Activated CD8-positive, alpha-beta T cell treated with anti-CD3 and anti-CD28 coated beads for 36 hours (primary cell): Measurements from ENCODE around the gene B3GNT4. TPM values are rescaled to one million over a fixed set of nuclear protein-coding genes. Genes with fewer than 3 reads are reported as not detected.

ENCODE experiments used
- ATAC-seq: fragments of 200-7000 bp; cut with Tn5 transposase; one replicate; pipeline ENCODE4 v1.10.0; 2021; ENCODE audit warnings: mild to moderate bottlenecking, moderate library complexity
- CTCF ChIA-PET: fragments of 350-600 bp; sonication (Branson Sonifier 250); formaldehyde crosslinking; loops from one replicate; lab custom pipeline; 2021; ENCODE audit warnings: antibody characterized with exemption; lab: Charles Lee
- POLR2A ChIA-PET: fragments of 350-600 bp; sonication (Branson Sonifier 250); formaldehyde crosslinking; loops from one replicate; lab custom pipeline; 2021; ENCODE audit warnings: antibody characterized with exemption; lab: Charles Lee
- DNase-seq: peaks from one replicate; pipeline ENCODE4 v3.0.0-alpha.2; 2020
- H3K27ac Mint-ChIP-seq: one replicate; pipeline ENCODE4 v1.8.0; 2021; ENCODE audit warnings: mild to moderate bottlenecking, mixed read lengths
- H3K27me3 Mint-ChIP-seq: one replicate; pipeline ENCODE4 v1.8.0; 2021; ENCODE audit warnings: mixed read lengths
- H3K36me3 Mint-ChIP-seq: one replicate; pipeline ENCODE4 v1.8.0; 2021; ENCODE audit warnings: low read depth, mixed read lengths
- H3K4me1 Mint-ChIP-seq: one replicate; pipeline ENCODE4 v1.8.0; 2021; ENCODE audit warnings: low read depth, mixed read lengths
- H3K4me3 Mint-ChIP-seq: one replicate; pipeline ENCODE4 v1.8.0; 2021; ENCODE audit warnings: mild to moderate bottlenecking, moderate library complexity, mixed read lengths
- H3K9me3 Mint-ChIP-seq: one replicate; pipeline ENCODE4 v1.8.0; 2021; ENCODE audit warnings: mixed read lengths
- intact Hi-C: fragments of 100-400 bp; cut with micrococcal nuclease; formaldehyde crosslinking; loops from one replicate; pipeline ENCODE4 v1.10.0; 2022
- total RNA-seq, 2 experiments: library from RNA; stranded (reverse); gene quantifications; one replicate each; pipeline ENCODE4 v1.2.3, GENCODE V29; 2021
- TF ChIP-seq, protein P1 (sequence below): fragments of 200-600 bp; IDR thresholded peaks from one replicate; pipeline ENCODE4 v1.8.0; 2022; ENCODE audit warnings: antibody characterized with exemption, mild to moderate bottlenecking

The B3GNT4 gene
- total RNA-seq, 2 experiments from 2014 or later: 3.6 to 5.1 TPM

DNA sequence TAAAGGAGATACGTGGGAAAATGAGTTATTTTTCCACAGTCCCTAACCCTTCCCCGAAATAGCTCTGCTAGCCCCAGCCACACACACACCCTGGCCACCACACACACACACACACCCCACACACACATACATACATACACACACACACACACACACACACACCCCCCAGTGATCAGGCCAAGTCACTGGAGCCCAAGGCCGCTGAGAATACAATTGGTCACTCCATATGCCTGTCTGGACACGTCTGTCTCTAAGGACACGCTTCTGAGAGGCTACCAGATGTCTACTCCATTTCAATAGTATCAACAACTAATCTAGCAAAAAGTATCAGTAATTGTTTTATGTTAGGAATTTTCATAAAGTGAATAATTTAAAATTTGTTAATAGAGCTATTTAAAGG, 35.4 kb downstream of the B3GNT4 start:
- Mint-ChIP-seq H3K27me3 (no peaks in the 10 kb centered on the region), H3K4me3 (no peak overlapping the region), H3K4me1 (peaks cover 3% of the 10 kb centered on the region), H3K36me3 (peaks cover 20% of the 10 kb centered on the region), H3K27ac (no peak overlapping the region), H3K9me3 (no peaks in the 10 kb centered on the region)
- TF ChIP-seq, protein P1, sequence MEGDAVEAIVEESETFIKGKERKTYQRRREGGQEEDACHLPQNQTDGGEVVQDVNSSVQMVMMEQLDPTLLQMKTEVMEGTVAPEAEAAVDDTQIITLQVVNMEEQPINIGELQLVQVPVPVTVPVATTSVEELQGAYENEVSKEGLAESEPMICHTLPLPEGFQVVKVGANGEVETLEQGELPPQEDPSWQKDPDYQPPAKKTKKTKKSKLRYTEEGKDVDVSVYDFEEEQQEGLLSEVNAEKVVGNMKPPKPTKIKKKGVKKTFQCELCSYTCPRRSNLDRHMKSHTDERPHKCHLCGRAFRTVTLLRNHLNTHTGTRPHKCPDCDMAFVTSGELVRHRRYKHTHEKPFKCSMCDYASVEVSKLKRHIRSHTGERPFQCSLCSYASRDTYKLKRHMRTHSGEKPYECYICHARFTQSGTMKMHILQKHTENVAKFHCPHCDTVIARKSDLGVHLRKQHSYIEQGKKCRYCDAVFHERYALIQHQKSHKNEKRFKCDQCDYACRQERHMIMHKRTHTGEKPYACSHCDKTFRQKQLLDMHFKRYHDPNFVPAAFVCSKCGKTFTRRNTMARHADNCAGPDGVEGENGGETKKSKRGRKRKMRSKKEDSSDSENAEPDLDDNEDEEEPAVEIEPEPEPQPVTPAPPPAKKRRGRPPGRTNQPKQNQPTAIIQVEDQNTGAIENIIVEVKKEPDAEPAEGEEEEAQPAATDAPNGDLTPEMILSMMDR: no peak
- intact Hi-C loops: no loop called here
- DNase-seq (no peak), ATAC-seq (no peak)
- POLR2A ChIA-PET: no interaction called here
- CTCF ChIA-PET: interaction anchor here (1.0 kb wide), 1 partner anchor 24 kb away, joined by 3 read pairs; no protein-coding TSS in a partner anchor

DNA sequence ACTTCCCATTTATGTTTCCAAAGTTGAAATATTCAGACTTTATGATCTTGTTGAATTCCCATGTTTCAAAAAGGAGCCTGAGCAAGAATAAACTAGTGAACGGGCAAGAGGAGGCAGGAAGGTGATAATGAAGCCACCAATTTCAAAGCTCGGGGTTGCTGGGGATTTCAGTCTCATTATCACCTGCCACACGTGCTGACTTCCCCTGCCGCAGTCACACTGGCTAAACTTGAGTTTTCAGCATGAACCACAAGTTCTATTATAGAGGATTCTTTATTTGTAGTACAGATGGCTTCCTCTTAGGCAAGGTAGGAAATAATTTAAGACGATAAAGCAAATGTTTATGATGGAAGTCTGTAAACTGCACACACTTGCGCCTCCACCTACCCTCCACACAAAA, 40.5 kb downstream of the B3GNT4 start:
- Mint-ChIP-seq H3K36me3 (peaks cover 10% of the 10 kb centered on the region), H3K4me3 (peak overlapping the region; percentile 65), H3K4me1 (peaks cover 19% of the 10 kb centered on the region), H3K9me3 (no peaks in the 10 kb centered on the region), H3K27me3 (no peaks in the 10 kb centered on the region), H3K27ac (peak overlapping the region; percentile 92)
- DNase-seq (no peak), ATAC-seq (peak; percentile 28)
- ChIA-PET CTCF (interaction anchor here (1.0 to 1.9 kb wide), 4 partner anchors 13 to 93 kb away, joined by 3 to 7 read pairs (median 4); no protein-coding TSS in a partner anchor), POLR2A (interaction anchor here (0.7 to 1.7 kb wide), 4 partner anchors 17 to 257 kb away, joined by 3 to 7 read pairs (median 4); no protein-coding TSS in a partner anchor)
- TF ChIP-seq, protein P1: no peak
- intact Hi-C loops: no loop called here

DNA sequence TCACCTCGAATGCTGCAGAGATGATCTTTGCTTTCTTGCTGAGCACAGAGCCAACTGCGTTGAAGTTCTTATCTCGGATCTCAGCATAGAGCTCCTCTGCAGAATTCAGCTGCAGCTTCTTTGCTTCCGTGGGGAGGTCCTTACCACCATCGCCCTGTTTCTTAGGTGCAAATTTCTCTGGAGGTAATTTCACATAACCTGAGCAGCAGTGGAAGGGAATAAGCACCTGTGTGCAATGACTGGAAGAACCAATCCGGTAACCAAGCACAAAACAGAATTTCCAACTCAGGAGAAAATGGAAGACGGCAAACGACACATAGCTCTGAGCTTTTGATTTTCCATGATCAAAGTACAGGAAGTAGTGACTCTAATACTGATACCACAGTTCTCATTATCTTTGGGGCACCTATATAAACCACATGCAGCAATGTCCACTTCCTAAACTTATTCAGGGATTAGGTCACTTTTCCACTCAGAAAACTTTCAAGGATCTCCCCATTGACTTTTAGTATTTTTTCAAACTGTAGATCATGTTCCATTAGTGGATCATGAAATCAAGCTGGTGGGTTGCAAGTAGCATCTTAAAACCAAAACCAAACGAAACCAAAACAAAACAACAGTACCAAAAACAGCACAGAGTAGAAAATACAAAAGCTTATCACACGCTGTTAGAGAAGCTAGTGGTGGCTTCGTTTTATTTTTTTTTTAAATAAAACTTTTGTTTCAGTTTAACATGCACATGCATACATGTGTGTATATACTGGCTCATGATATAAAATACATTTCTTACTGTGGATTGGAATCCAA, 41.3 kb downstream of the B3GNT4 start:
- POLR2A ChIA-PET: interaction anchor here (0.7 to 1.7 kb wide), 6 partner anchors 17 to 257 kb away, joined by 3 to 7 read pairs (median 4); no protein-coding TSS in a partner anchor
- intact Hi-C loops: no loop called here
- Mint-ChIP-seq H3K27me3 (no peaks in the 10 kb centered on the region), H3K27ac (peak overlapping the region; percentile 92), H3K4me3 (peak overlapping the region; percentile 65), H3K9me3 (no peaks in the 10 kb centered on the region), H3K4me1 (peaks cover 19% of the 10 kb centered on the region), H3K36me3 (peaks cover 16% of the 10 kb centered on the region)
- CTCF ChIA-PET: interaction anchor here (1.0 to 1.9 kb wide), 8 partner anchors 14 to 111 kb away, joined by 3 to 7 read pairs (median 3); no protein-coding TSS in a partner anchor
- TF ChIP-seq, protein P1: no peak
- DNase-seq: no peak
- peak; percentile 79 for ATAC-seq

DNA sequence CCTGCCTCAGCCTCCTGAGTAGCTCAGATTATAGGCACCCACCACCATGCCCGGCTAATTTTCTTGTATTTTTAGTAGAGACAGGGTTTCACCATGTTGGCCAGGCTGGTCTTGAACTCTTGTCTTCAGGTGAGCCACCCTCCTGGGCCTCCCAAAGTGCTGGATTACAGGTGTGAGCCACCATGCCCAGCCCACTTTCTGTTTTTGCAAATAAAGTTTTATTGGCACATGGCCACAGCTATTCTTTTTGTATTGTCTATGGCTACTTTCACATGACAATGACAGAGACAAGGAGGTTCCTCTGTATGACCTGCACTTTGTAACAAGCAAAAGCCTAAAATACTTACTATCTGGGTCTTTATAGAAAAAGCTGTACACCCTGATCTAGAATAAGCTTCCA, 42.0 kb downstream of the B3GNT4 start:
- intact Hi-C loops: no loop called here
- CTCF ChIA-PET: interaction anchor here (1.0 to 1.8 kb wide), 4 partner anchors 16 to 110 kb away, joined by 3 to 4 read pairs (median 3); no protein-coding TSS in a partner anchor
- TF ChIP-seq, protein P1: no peak
- H3K36me3 Mint-ChIP-seq: peaks cover 16% of the 10 kb centered on the region
- DNase-seq: no peak
- no peak for ATAC-seq
- peak overlapping the region; percentile 67 for H3K27ac Mint-ChIP-seq
- H3K9me3 Mint-ChIP-seq: no peaks in the 10 kb centered on the region
- H3K4me3 Mint-ChIP-seq: peak overlapping the region; percentile 65
- H3K4me1 Mint-ChIP-seq: peaks cover 19% of the 10 kb centered on the region
- POLR2A ChIA-PET: interaction anchor here (0.8 to 1.7 kb wide), 5 partner anchors 17 to 225 kb away, joined by 3 to 7 read pairs (median 4); partner anchors contain the start of gene DIABLO
- no peaks in the 10 kb centered on the region for H3K27me3 Mint-ChIP-seq

DNA sequence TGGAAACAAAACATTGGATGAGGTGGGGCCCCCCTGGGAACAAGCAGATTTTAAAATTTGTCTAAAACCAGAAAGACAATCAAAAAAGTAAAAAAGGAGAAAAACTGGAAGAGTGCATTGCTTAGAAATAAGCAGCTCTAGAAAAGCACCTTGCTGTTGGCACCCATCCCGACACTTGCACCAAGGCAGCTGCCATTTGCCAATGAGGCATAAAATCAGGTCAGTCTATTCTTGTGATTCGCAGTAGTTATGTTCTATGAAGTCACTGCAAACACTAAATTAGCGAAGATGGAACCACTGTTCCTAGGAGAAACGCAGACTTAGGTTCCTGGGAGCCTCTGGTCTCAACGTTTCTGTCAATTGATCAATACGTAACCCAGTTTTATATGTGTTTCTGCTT, 46.5 kb downstream of the B3GNT4 start:
- intact Hi-C loops: no loop called here
- DNase-seq (no peak), ATAC-seq (no peak)
- Mint-ChIP-seq H3K27me3 (no peaks in the 10 kb centered on the region), H3K36me3 (peaks cover 13% of the 10 kb centered on the region), H3K4me1 (peaks cover 4% of the 10 kb centered on the region), H3K27ac (no peak overlapping the region), H3K4me3 (no peak overlapping the region), H3K9me3 (no peaks in the 10 kb centered on the region)
- TF ChIP-seq, protein P1: no peak
- ChIA-PET POLR2A (no interaction called here), CTCF (no interaction called here)
